ENCODE results near the gene DPPA4. TPM values are rescaled to one million over a fixed set of nuclear protein-coding genes. Genes with fewer than 3 reads are reported as not detected.

Gene DPPA4
- total and polyA plus RNA-seq, 4 donors: 0.04 to 1.8 (median 0.43) TPM

GRCh38 chr3:109372639-109373038, 35.3 kb upstream of the DPPA4 start:
- no peak overlapping the region for H3K27ac ChIP-seq (ENCODE audit: low read depth in 1 of 2, low read length in 1 of 2)
- no peak overlapping the region for H3K4me3 ChIP-seq
- DNase-seq: no peak
- no peaks in the 10 kb centered on the region for H3K36me3 ChIP-seq (ENCODE audit: control insufficient read depth in 4 of 4, insufficient read depth in 4 of 4, low read length in 4 of 4)
- H3K9me3 ChIP-seq (ENCODE audit: control insufficient read depth in 4 of 4, insufficient read depth in 3 of 4, low read length in 3 of 4): no peaks in the 10 kb centered on the region
- ATAC-seq (ENCODE audit: insufficient read depth, low FRiP score): no peak
- H3K9ac ChIP-seq (ENCODE audit: insufficient read depth in 1 of 2, low read length in 2 of 2): no peak overlapping the region
- H3K27me3 ChIP-seq (ENCODE audit: control insufficient read depth in 3 of 3, insufficient read depth in 3 of 3, low read length in 2 of 3): no peaks in the 10 kb centered on the region
- no peak for TF ChIP-seq CTCF (IDR thresholded peaks at IDR 0.05; ENCODE audit: control extremely low read depth, extremely low read depth)
- no peaks in the 10 kb centered on the region for H3K4me1 ChIP-seq (ENCODE audit: control insufficient read depth in 5 of 5, insufficient read depth in 5 of 5, low read length in 5 of 5)

DNA sequence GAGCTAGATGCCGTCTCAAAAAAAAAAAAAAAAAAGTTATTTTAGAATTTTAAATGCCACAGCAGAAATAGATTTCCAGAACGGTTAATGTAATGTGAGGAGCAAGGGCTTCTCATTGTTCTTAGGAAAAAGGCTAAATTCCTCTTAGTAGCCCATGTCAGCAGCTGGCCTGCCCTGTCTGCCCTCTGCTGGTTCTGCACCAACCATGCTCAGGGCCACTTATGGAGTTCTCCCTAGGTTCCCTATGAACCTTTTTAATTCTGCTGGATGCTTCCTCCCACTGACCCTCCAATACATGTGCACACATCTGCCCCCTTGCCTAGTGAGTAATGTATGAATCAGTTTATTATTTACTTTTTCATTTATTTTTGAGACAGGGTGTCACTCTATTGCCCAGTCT, 32.2 kb upstream of the DPPA4 start:
- ATAC-seq (ENCODE audit: insufficient read depth, low FRiP score): no peak

DNA sequence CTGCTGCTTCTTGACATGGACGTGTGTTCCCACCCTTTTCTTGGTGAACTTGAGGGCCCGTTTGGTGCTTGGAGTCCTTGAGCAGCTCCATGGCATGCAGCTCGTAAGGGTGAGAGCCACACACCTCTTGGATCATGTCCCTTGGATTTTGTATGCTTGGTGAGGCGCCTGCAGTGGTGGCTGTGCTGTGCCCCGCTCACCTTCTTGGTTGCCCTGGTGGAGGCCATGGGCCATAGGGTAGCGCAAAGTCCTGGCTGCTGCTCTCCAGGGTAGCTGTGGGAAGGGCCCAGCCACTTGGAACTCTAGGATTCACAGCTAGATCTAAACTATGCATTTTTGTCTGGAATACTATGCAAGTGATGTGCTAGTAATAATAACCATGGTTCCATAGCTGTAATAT, 26.7 kb upstream of the DPPA4 start:
- WGBS, 2 donors: 78 to 89% methylated on average over 6 of the region's 6 CpGs

More for the DNA sequence above, 32.2 kb upstream of the DPPA4 start:
- TF ChIP-seq CTCF (IDR thresholded peaks at IDR 0.05; ENCODE audit: control extremely low read depth, extremely low read depth): no peak
- H3K27ac ChIP-seq (ENCODE audit: low read depth in 1 of 2, low read length in 1 of 2): no peak overlapping the region
- DNase-seq: no peak
- H3K4me3 ChIP-seq: no peak overlapping the region
- no peak overlapping the region for H3K9ac ChIP-seq (ENCODE audit: insufficient read depth in 1 of 2, low read length in 2 of 2)
- no peaks in the 10 kb centered on the region for H3K27me3 ChIP-seq (ENCODE audit: control insufficient read depth in 3 of 3, insufficient read depth in 3 of 3, low read length in 2 of 3)
- H3K4me1 ChIP-seq (ENCODE audit: control insufficient read depth in 5 of 5, insufficient read depth in 5 of 5, low read length in 5 of 5): no peaks in the 10 kb centered on the region
- no peaks in the 10 kb centered on the region for H3K9me3 ChIP-seq (ENCODE audit: control insufficient read depth in 4 of 4, insufficient read depth in 3 of 4, low read length in 3 of 4)
- no peaks in the 10 kb centered on the region for H3K36me3 ChIP-seq (ENCODE audit: control insufficient read depth in 4 of 4, insufficient read depth in 4 of 4, low read length in 4 of 4)
- whole genome bisulfite sequencing, 2 donors: 76 to 80% methylated on average over 2 of the region's 2 CpGs

More for the DNA sequence above, 26.7 kb upstream of the DPPA4 start:
- Histone ChIP-seq H3K36me3 (ENCODE audit: control insufficient read depth in 4 of 4, insufficient read depth in 4 of 4, low read length in 4 of 4) (no peaks in the 10 kb centered on the region), H3K4me1 (ENCODE audit: control insufficient read depth in 5 of 5, insufficient read depth in 5 of 5, low read length in 5 of 5) (no peaks in the 10 kb centered on the region), H3K4me3 (no peak overlapping the region), H3K27ac (ENCODE audit: low read depth in 1 of 2, low read length in 1 of 2) (no peak overlapping the region), H3K27me3 (ENCODE audit: control insufficient read depth in 3 of 3, insufficient read depth in 3 of 3, low read length in 2 of 3) (no peaks in the 10 kb centered on the region), H3K9ac (ENCODE audit: insufficient read depth in 1 of 2, low read length in 2 of 2) (no peak overlapping the region), H3K9me3 (ENCODE audit: control insufficient read depth in 4 of 4, insufficient read depth in 3 of 4, low read length in 3 of 4) (no peaks in the 10 kb centered on the region)
- no peak for DNase-seq
- no peak for TF ChIP-seq CTCF (IDR thresholded peaks at IDR 0.05; ENCODE audit: control extremely low read depth, extremely low read depth)
- no peak for ATAC-seq (ENCODE audit: insufficient read depth, low FRiP score)

Data from lung (tissue), 12 donors.